ENCODE results near the gene CD177. TPM values are rescaled to one million over a fixed set of nuclear protein-coding genes. Genes with fewer than 3 reads are reported as not detected.
"Not testable (repeated sequence)": the region's sequence is repeated elsewhere in the genome, so short reads cannot be mapped to it uniquely, and the experiment has no call there.

The CD177 gene
- total RNA-seq, 1 donor from 2014 or later: not detected

DNA sequence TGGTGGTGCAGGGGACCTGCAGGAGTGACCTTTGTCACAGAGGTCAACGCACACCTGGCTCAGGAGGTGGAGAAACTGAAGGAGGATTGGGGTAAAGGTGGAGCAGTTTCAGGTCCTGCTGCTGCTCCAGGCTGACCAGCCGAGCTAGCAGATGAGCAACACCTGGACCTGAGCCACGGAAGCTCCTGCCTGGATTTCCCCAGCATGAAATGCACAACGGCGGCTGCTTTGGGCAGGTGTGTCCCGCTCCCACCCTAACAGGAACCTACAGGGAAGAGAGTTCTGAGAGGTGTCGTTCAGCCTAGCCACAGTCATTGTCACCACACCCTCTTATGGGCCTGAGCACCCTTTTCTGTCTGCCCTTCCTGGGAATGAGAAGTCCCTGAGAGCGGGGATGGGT lies 15.7 kb upstream of the CD177 start:
- peaks cover 6% of the 10 kb centered on the region for H3K27me3 Mint-ChIP-seq (ENCODE audit: unreplicated experiment)
- H3K36me3 Mint-ChIP-seq (ENCODE audit: unreplicated experiment): no peaks in the 10 kb centered on the region
- no peak for DNase-seq
- H3K4me3 Mint-ChIP-seq (ENCODE audit: unreplicated experiment): no peak overlapping the region
- TF ChIP-seq, protein P1, sequence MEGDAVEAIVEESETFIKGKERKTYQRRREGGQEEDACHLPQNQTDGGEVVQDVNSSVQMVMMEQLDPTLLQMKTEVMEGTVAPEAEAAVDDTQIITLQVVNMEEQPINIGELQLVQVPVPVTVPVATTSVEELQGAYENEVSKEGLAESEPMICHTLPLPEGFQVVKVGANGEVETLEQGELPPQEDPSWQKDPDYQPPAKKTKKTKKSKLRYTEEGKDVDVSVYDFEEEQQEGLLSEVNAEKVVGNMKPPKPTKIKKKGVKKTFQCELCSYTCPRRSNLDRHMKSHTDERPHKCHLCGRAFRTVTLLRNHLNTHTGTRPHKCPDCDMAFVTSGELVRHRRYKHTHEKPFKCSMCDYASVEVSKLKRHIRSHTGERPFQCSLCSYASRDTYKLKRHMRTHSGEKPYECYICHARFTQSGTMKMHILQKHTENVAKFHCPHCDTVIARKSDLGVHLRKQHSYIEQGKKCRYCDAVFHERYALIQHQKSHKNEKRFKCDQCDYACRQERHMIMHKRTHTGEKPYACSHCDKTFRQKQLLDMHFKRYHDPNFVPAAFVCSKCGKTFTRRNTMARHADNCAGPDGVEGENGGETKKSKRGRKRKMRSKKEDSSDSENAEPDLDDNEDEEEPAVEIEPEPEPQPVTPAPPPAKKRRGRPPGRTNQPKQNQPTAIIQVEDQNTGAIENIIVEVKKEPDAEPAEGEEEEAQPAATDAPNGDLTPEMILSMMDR (IDR thresholded peaks at IDR 0.05; ENCODE audit: partially characterized antibody, unreplicated experiment): no peak
- H3K9me3 Mint-ChIP-seq (ENCODE audit: unreplicated experiment): no peaks in the 10 kb centered on the region
- H3K27ac Mint-ChIP-seq (ENCODE audit: unreplicated experiment): no peak overlapping the region
- no peaks in the 10 kb centered on the region for H3K4me1 Mint-ChIP-seq (ENCODE audit: low read depth, unreplicated experiment)

DNA sequence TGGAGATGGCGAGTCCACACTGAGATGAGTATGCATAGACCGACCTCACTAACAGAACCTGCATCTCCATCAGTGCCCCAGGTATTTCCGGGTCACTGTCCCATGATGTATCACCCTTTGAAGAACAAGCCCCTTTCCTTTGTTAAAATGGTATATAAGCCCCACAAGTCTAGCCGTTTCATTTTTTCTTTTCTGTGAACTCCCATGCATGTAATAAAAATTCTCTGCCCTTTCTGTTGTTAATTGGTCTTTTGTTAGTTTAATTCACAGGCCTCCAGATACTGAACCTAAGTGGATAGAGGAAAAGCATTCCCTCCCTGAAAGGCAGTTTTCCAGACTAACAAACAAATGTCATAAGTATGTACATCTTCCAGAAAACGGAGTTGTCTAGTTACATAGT lies 15.0 kb upstream of the CD177 start:
- Mint-ChIP-seq H3K27ac (ENCODE audit: unreplicated experiment) (no peak overlapping the region), H3K27me3 (ENCODE audit: unreplicated experiment) (peaks cover 8% of the 10 kb centered on the region), H3K36me3 (ENCODE audit: unreplicated experiment) (no peaks in the 10 kb centered on the region), H3K4me1 (ENCODE audit: low read depth, unreplicated experiment) (no peaks in the 10 kb centered on the region), H3K9me3 (ENCODE audit: unreplicated experiment) (peaks cover 5% of the 10 kb centered on the region), H3K4me3 (ENCODE audit: unreplicated experiment) (no peak overlapping the region)
- TF ChIP-seq, protein P1 (IDR thresholded peaks at IDR 0.05; ENCODE audit: partially characterized antibody, unreplicated experiment): no peak
- DNase-seq: no peak

DNA sequence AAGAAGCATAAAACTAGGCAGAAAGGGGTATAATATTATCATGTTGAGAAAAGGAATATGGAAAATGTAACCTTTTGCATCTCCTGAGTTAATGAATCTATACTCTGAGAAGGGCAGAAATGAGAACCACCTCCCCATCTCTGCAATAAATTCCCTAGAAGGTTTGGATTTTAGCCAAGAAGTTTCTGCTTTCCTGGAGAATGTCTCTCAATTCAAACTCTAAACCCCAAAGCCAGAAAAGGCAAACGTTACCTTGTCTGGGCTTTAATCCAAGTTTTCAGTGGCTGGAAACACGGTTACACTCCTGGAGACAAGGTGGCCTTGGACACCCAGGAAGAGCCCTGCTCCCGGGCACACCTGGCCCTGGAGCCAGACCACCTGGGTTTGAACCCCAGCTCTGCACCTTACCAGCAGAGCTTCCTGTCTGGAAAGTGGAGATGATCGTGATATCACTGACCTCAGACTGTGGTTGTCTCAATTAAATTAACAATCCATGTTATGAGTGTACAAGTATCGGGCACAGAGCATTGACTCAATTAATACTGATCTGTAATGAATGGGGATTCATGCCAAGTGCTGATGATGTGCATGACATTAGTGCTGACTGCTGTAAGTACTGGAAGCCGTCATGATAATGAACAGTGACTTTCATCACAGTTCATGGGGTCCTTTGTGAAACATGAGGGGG lies 14.1 kb upstream of the CD177 start:
- H3K27me3 Mint-ChIP-seq (ENCODE audit: unreplicated experiment); DNase-seq; H3K36me3 Mint-ChIP-seq (ENCODE audit: unreplicated experiment); H3K9me3 Mint-ChIP-seq (ENCODE audit: unreplicated experiment); H3K4me1 Mint-ChIP-seq (ENCODE audit: low read depth, unreplicated experiment); H3K27ac Mint-ChIP-seq (ENCODE audit: unreplicated experiment); H3K4me3 Mint-ChIP-seq (ENCODE audit: unreplicated experiment): not testable (repeated sequence)

DNA sequence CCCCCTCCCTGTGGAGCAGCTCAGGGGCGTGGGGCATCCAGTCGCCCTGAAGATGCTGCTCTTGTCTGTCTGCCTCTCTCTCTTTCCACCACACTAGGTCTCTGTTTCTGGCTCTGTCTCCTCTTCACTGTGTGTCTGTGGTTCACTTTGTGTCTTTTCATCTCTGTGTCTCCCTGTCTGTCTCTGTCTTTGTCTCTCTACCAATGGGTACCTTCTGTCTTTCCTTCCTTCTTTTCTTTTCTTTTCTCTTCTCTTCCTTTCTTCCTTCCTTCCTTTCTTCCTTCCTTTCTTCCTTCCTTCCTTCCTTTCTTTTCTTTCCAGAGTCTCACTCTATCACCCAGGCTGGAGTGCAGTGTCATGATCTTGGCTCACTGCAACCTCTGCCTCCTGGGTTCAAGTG lies 13.4 kb upstream of the CD177 start:
- H3K36me3 Mint-ChIP-seq (ENCODE audit: unreplicated experiment); H3K27ac Mint-ChIP-seq (ENCODE audit: unreplicated experiment); H3K27me3 Mint-ChIP-seq (ENCODE audit: unreplicated experiment); DNase-seq; H3K4me3 Mint-ChIP-seq (ENCODE audit: unreplicated experiment); H3K9me3 Mint-ChIP-seq (ENCODE audit: unreplicated experiment); H3K4me1 Mint-ChIP-seq (ENCODE audit: low read depth, unreplicated experiment): not testable (repeated sequence)

DNA sequence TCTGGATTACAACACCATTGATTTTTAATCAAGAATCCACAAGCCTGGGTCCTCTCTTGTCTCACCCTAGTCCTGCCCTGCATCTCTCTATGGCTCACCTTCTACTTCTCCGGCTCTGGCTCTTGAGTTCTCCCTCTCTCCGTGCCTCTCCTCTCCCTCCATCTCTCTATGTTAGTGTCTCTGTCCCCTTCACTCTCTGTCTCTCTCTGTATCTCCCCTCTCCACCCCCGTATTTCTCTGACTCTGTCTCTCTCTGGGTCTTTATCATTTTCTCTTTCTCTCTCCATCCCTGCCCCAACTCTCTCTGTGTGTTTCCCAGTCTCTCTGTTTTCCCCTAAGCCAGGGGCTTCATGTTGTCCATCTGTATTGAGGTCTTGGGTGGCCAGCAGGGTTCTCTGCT lies 12.4 kb upstream of the CD177 start:
- DNase-seq; H3K36me3 Mint-ChIP-seq (ENCODE audit: unreplicated experiment); H3K4me3 Mint-ChIP-seq (ENCODE audit: unreplicated experiment); H3K27ac Mint-ChIP-seq (ENCODE audit: unreplicated experiment); H3K9me3 Mint-ChIP-seq (ENCODE audit: unreplicated experiment); H3K4me1 Mint-ChIP-seq (ENCODE audit: low read depth, unreplicated experiment); H3K27me3 Mint-ChIP-seq (ENCODE audit: unreplicated experiment): not testable (repeated sequence)

DNA sequence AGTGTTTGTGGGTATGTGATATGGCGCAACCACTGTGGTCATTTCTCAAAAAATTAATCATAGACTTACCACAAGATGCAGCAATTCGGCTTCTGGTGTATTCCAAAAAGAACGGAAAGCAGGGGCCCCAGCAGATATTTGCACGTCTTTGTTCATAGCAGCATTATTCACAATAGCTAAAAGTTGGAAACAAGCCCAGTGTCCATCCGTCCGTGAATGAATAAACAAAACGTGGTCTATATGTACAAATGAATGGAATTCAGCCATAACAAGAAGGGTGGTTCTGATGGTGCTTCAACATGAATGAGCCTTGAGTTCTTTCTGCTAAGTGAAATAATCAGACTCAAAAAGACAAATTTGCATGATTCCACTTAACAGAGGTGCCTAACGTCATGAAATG lies 11.4 kb upstream of the CD177 start:
- H3K36me3 Mint-ChIP-seq (ENCODE audit: unreplicated experiment); H3K9me3 Mint-ChIP-seq (ENCODE audit: unreplicated experiment); H3K4me3 Mint-ChIP-seq (ENCODE audit: unreplicated experiment); H3K27ac Mint-ChIP-seq (ENCODE audit: unreplicated experiment); H3K4me1 Mint-ChIP-seq (ENCODE audit: low read depth, unreplicated experiment); DNase-seq; H3K27me3 Mint-ChIP-seq (ENCODE audit: unreplicated experiment): not testable (repeated sequence)

DNA sequence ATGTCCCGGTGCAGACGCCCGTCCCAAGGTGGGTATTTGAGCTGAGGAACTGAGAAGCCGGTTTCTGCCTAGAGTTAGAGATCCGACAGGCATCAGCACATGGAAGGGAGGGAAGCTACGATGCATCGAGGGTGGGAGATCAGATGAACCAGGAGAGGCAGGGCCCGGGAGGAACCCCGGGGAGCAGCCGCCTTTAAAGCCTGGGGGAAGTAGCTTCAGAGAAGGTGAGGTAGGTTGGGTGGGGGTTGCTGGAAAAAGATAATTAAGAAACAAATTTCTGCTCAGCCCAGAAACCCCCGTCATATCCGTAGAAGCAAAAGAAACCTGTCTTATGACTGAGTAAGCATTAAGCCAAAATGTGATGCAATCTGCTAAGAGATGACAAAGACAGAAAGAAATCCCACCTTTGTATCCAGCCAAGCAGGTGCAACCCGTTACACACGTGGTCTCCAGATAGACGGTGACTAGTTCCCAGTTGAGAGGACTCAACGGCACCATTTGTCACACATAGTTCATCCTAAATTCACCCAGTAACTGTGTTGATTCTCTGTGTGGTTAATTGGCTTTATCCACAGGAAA lies 9.1 kb upstream of the CD177 start:
- H3K4me3 Mint-ChIP-seq (ENCODE audit: unreplicated experiment); H3K27me3 Mint-ChIP-seq (ENCODE audit: unreplicated experiment); H3K27ac Mint-ChIP-seq (ENCODE audit: unreplicated experiment); H3K4me1 Mint-ChIP-seq (ENCODE audit: low read depth, unreplicated experiment); H3K9me3 Mint-ChIP-seq (ENCODE audit: unreplicated experiment); H3K36me3 Mint-ChIP-seq (ENCODE audit: unreplicated experiment); DNase-seq: not testable (repeated sequence)

DNA sequence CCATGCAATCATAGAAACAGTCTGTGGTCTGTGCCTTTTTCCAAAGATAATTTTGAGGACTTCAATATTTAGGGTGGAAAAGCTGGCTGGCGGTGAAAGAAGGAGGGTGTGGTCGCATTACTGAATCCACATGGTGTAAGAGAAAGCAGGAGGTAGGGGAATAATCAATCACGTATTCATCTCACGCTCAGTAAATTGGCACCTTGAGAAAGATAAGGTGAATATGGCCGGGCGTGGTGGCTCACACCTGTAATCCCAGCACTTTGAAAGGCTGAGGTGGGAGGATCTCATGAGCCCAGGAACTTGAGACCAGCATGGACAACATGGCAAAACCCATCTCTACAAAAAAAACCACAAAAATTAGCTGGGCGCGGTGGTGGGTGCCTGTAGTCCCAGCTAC lies 3.7 kb upstream of the CD177 start:
- H3K27ac Mint-ChIP-seq (ENCODE audit: unreplicated experiment): not testable (repeated sequence)

More for the DNA sequence above, 3.7 kb upstream of the CD177 start:
- not testable (repeated sequence) for DNase-seq; H3K27me3 Mint-ChIP-seq (ENCODE audit: unreplicated experiment); H3K9me3 Mint-ChIP-seq (ENCODE audit: unreplicated experiment); H3K4me3 Mint-ChIP-seq (ENCODE audit: unreplicated experiment); H3K4me1 Mint-ChIP-seq (ENCODE audit: low read depth, unreplicated experiment)
- H3K36me3 Mint-ChIP-seq (ENCODE audit: unreplicated experiment): peaks cover 10% of the 10 kb centered on the region

Data from glutamatergic neuron (in vitro differentiated cells).